Prostate gland (tissue), 2 donors: ENCODE results near the gene MARK2.

Source experiments
- CTCF ChIP-seq, 4 experiments: fragments of 200-600 bp in 2 of 4; fragments of 450-650 bp in 2 of 4; sonication (generic) in 2 of 4; IDR thresholded peaks; 1 replicate in 3 of 4; 2 replicates in 1 of 4; pipeline ENCODE4 v1.5.1; 2016 to 2019; ENCODE audit warnings: antibody characterized with exemption in 4 of 4, mild to moderate bottlenecking in 2 of 4, moderate library complexity in 2 of 4
- POLR2A ChIP-seq: fragments of 450-650 bp; IDR thresholded peaks from one replicate; pipeline ENCODE4 v1.6.1; 2016; ENCODE audit warnings: antibody characterized with exemption, mild to moderate bottlenecking
- POLR2AphosphoS5 ChIP-seq: sonication (generic); formaldehyde crosslinking; IDR thresholded peaks from one replicate; pipeline ENCODE4 v1.6.1; 2017; ENCODE audit warnings: antibody characterized with exemption

DNA sequence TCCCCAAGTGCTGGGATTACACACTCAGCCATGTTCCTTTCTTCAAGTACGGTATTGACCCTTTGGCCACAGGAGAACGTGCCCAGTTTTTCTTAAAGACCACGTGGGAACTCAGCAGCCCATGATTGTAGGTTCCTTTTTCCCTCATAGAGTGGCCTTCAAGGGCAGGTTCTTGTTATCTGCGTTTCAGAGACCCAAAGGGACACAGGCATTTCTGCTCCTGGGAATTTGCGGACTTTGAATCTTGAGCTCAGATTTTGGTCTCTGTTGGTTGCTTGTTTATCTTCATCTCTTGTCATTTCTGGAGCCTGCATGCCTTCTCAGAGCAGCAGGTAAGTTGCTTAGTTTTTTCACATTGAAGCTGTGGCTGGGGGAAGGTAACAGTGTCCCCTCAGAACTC, 12.0 kb downstream of the MARK2 start:
- TF ChIP-seq CTCF (IDR thresholded peaks at IDR 0.05): no peak
- no peak for TF ChIP-seq POLR2A
- TF ChIP-seq POLR2AphosphoS5: no peak
